HG02623 (cell line): ENCODE data around the gene GABBR1.

ENCODE experiments used
- ATAC-seq: cut with Tn5 transposase; IDR thresholded peaks from one replicate; pipeline ENCODE4 v1.9.1; 2021; ENCODE audit warnings: moderate library complexity; ENCODE audit not compliant: unreplicated experiment

The GABBR1 gene

DNA sequence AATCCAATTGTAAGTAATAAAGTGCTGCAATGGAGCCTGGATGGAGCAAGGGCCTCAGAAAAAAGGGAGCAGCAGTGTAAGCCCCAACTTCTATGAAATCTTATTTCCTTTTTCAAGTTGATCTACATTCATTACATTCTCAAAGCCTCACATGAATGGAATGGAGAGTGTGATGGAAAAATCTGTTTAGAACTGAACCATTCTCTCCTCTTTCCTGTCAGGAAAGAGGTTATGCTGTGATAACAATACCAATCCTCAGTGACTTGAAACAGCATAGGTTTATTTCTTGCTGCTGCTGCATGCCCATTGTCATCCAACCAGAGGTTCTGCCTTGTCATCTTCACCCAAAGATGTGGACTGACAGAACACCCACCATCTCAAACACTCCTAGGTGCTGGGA lies 56.9 kb downstream of the GABBR1 start:
- ATAC-seq = no peak

DNA sequence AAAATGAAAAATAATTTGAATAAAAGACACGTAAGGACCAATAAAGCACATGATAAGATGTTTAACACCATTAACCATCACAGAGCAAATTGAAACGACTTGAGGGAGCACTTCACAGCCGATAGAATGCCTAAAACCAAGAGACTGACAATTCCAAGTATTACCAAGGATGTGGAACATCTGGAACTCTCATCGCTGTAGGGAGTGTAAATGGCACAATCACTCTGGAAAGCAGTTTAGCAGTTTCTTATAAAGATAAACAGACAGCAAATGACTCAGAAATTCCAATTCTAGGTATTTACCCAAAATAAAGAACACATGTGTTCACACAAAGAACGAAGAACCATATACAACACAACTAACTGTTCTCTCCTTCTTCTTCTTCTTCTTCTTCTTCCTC lies 65.0 kb downstream of the GABBR1 start:
- no peak for ATAC-seq

DNA sequence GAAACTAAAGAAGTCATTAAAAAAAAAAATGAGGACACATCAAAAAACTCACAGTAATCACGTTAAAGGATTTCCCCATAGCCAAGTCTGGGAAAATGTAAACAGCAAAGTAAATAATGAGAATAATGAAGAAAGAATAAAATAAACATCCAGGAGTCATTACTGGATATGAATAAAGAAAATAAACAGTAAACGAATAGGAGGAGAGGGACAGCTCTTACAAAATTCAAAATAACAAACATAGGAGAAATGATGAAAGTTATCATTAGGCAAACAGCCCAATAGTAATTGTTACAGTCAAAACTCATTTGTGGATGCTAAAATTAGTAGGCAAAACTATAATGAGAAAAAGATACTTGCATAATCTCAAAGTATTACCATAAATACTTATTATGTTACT lies 65.4 kb downstream of the GABBR1 start:
- ATAC-seq = no peak

DNA sequence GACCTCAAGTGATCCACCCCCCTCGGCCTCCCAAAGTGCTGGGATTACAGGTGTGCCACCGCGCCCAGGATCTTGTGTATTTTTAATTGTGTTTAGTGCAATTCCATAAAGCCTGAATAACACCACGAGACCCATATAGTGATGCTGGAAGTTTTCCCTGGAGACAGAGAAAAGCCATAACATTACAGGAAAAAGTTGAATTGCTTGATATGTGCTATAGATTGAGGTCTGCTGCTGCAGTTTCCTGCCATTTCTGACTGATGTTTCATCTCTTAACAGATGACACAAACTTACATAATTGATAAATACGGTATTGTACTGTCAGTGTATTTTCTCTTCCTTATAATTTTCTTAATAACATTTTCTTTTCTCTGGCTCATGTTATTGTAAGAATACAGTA lies 66.1 kb downstream of the GABBR1 start:
- no peak for ATAC-seq

DNA sequence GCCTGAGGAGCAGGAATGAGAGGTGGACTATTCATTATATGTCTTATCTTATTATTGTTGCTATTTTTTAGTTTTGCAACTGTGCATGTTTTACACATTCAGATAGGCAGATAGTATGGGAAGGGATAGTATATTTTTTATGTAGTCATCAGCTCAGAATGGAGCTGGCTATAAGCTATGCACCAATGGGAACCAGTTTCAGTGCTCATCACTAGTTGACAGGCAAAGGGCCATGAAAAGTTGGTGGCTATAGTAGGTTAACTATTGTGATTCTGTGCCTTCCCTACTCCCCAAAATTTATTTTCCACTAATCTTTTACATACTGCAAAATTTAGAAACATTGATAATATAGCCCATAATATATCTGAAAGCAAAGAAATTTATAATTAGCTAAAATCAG lies 68.1 kb downstream of the GABBR1 start:
- ATAC-seq = no peak

DNA sequence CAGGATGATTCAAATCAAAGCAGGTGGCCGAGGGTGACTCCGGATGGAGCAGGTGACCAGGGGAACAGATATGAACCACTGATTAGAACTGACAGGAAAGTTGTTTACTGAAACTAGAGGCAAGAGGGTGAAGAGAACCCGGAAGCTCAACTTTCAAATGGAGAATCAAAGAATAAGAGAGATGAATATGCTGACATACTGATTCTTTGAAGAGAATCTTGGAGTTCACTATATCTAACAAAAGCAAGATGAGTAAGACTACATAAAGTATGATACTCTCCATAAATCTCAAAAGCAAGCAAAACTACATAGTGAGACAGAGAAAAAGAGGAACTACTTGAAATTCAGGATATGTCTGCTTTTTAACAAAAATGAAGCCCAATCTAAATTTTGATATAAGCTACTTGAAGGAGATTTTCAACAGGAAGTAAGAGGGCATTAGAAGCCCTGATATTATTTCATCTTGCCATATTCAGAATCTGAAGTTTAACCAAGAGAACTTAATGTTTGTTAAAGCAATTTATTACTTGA lies 69.5 kb downstream of the GABBR1 start:
- ATAC-seq = no peak

DNA sequence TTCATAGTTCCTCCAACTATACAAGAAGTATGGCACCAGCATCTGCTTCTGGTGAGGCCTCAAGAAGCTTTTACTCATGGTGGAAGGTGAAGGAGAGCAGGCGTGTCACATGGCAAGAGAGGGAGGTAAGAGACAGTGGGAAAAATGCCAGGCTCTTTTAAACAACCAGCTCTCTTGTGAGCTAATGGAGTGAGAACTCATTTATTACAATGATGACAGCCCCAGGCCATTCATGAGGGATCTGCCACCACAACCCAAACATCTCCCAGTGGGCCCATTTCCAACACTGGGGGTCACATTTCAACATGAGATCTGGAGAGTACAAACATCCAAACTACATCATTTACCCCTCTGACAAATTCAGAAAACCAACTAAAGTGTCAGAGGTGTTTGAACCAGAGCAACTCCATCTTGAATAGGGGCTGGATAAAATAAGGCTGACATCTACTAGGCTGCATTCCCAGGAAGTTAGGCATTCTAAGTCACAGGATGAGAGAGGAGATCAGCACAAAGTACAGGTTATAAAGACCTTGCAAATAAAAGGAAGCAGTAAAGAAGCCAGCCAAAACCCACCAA lies 71.3 kb downstream of the GABBR1 start:
- no peak for ATAC-seq

DNA sequence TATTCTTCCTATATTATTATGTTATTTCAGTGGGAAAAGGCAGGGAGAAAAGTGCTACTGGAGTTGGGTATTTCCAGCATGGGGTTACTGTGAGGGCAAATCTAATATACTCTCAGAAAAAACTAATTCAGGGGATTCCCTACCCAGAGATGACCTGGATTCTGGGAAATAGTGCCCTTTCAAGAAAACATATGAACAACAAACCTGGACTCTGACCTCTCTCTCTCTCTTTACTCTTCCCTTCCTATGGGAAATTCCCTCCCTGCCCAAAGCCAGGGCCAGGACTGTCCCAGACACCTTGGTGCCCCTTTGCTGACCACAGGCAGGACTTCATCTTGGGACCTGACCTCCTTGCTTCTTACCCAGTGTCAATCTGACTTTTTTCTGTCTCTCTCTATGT lies 71.9 kb downstream of the GABBR1 start:
- ATAC-seq = no peak

DNA sequence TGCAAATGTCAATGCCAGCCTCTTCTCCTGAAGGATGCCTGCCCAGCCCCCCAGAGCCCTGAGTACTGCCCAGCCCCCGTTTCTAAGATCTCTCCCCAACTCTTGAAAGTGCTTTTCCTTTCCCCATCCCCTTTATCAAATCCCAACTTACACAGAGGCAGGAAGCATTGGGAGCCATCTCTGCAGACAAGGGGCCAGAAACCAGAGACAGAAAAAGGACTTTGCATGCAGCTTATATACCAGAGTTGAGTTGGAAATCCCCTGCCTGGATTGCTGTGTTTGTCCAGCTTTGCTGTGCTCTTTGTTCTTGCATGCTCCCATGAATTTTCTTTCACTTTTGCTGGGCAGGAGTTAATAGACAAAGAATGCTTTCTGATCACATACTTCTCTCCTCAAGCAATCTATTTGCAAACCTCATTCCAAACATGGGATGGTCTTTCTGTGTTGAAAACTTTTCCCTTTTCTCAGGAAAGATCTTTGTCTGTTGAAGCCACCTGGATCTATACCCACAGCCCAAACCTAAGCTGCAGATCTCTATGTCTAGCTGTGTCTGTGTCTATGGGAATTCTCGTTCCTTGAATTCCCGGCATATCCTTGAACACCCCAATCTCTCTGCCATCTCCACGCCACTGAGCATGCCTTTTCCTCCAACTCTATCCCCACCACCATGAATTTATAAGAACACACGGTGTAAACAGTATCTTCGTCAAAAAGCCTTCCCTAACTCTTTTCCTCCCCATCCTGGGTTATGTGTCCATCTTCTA lies 73.3 kb downstream of the GABBR1 start, which contains the start of gene UBD:
UBD (minus strand) TSS at position 209 of the 764 bp plus-strand sequence; CDS start at position 178, 31 bp downstream.
- no peak for ATAC-seq

DNA sequence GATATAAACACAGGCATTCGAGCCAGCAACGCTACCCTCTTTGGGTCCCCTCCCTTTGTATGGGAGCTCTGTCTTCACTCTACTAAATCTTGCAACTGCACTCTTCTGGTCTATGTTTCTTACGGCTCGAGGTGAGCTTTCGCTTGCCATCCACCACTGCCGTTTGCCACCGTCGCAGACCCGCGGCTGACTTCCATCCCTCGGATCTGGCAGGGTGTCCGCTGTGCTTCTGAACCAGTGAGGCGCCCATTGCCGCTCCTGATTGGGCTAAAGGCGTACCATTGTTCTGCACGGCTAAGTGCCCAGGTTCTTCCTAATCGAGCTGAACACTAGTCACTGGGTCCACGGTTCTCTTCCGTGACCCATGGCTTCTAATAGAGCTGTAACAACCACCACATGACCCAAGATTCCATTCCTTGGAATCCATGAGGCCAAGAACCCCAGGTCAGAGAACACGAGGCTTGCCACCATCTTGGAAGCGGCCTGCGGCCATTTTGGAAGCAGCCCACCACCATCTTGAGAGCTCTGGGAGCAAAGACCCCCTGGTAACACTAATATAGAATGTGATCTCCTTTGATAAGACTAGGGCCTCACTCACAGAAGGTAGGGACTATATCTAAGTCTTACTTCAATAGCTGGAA lies 74.4 kb downstream of the GABBR1 start:
- ATAC-seq = no peak

DNA sequence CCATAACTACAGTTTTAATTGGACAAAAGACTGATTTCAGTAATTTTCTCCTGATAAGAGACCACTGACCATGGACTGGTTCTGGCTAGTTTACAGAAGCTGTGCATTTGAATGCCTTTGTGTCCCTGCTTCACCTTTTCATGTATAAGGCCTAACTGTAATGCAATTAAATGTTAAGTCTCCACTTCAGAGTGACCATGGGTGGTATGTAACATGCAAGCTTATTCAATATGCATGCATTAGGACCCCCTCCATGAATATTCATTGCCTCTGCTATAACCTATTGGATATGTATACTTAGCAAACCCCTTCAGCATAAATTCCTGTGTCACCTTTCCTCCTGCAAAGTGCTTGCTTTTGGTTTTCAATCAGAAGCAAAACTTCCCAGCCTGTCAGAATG lies 75.7 kb downstream of the GABBR1 start:
- ATAC-seq = no peak

DNA sequence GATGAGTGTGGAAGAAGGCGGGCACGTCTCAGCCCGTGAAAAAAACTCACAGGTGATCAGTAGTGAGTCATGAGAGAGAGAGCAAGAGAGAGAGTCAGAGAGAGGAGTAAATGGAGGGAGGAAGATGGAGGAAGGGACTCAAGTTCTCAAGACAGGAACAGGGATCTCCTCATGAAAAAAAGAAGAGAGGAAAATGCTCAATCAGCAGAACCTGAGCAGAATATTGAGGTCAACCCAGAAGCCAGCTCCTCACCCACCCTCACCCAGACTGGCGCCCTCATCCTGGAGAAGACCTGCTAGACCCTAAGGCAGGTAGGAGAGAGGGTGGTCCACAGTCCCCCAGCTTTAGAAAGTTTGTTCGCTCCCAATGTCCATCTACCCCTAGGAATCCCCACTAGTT lies 78.2 kb downstream of the GABBR1 start:
- no peak for ATAC-seq

DNA sequence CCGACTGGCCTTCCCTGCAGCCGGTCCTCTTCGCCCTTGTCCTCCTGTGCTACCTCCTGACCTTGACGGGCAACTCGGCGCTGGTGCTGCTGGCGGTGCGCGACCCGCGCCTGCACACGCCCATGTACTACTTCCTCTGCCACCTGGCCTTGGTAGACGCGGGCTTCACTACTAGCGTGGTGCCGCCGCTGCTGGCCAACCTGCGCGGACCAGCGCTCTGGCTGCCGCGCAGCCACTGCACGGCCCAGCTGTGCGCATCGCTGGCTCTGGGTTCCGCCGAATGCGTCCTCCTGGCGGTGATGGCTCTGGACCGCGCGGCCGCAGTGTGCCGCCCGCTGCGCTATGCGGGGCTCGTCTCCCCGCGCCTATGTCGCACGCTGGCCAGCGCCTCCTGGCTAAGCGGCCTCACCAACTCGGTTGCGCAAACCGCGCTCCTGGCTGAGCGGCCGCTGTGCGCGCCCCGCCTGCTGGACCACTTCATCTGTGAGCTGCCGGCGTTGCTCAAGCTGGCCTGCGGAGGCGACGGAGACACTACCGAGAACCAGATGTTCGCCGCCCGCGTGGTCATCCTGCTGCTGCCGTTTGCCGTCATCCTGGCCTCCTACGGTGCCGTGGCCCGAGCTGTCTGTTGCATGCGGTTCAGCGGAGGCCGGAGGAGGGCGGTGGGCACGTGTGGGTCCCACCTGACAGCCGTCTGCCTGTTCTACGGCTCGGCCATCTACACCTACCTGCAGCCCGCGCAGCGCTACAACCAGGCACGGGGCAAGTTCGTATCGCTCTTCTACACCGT lies 79.5 kb downstream of the GABBR1 start:
- ATAC-seq = no peak

DNA sequence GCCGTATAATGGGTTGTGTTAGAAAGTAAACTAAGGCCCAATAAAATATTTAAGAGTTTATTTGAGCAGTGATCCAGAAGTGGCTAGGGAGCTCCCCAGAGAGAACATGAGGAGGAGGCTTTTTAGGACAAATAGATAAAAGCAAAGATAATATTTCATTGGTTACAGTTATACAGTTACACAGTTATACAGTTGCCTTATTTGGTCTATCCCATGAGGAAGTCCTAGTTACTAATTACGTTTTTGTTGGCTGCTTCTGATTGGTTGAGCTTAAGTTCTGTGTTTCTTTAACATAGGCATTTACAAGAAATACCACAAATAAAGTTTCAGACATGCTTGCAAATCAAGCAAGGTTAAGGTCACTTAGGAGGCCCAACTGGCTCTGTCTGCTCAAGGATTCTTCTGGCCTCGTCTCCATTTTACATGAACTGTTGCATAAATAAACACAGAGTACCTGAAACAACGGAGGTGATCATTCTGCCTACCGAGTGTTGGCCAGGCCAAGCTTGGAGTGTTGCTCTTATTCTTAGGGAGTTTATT lies 80.4 kb downstream of the GABBR1 start:
- peak; percentile 79 for ATAC-seq

DNA sequence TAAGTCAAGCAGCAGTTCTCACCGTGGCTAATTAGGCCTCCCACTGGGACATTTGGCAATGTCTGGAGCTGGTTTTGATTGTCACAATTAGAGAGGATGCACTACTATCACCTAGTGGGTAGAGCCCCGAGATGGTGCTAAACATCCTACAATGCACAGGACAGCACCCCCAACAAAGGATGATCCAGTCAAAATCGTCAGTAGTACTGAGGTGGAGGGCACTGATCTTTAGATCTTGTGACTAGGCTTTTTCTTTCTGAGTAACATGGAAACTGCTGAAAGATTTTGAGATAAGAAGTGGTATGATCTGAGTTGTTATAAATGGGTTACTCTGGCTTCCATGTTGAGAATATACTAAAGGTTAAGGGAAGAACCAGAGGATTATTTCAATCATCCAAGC lies 85.4 kb downstream of the GABBR1 start:
- ATAC-seq = no peak

DNA sequence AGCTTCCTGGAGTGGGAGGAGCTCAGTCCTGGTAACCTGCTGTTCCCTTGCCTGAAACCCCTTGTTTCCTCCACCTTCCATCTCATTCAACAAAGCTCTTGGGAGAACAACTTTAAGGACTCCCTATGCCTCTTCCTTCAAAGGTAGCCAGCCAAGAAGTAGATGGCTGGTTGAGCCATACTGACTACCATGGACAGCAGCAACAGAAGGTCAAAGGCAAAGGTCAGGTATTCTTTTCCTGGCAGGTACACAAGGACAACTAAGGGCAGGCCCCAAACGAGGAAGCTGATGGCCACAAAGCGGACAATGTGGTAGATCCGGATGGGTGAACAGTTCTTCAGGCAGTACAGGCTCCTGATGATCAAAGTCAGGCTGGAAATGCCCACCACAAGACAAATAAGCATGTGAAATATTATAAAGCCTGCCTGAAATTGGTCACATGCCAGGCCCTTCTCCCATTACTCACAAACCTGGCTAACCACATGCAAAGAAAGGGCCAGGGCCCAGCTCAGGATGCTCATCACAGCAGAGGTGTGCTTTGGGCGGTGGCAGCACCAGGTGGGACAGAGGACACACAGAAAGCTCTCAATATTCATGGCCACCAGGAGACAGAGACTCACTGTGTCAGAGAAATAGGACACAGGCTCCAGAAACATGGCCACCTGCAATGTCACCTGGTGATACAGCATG lies 95.1 kb downstream of the GABBR1 start:
- ATAC-seq = no peak

DNA sequence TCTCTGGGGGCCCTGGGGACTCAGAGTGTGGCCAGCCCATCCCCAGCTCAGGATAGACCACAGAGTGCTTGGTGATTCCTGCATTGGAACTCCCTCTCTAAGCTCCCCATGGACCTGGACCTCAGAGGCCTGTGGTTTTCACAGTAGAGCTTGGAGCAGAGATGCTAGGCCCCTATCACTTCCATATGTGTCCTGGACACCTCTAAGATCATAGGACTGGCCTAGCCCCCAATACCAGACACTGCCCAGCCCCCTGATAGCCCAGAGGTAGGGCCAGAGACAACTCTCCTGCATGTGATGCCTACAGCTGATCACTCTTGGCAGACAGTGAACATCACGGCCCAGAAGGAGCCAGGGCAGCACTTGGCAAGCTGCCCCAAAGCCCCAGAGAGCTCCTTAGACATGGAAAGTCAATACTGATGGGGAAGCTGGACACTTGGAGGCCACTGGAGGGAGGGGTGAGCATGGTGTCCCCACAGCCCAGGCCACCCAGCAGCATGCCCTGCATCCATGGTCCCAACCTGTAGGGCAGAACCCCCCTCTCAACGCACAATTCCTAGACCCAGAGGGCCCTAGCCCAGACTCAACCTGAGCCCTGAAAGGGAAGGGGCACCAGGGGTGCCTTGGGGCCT lies 100.5 kb downstream of the GABBR1 start:
- no peak for ATAC-seq

DNA sequence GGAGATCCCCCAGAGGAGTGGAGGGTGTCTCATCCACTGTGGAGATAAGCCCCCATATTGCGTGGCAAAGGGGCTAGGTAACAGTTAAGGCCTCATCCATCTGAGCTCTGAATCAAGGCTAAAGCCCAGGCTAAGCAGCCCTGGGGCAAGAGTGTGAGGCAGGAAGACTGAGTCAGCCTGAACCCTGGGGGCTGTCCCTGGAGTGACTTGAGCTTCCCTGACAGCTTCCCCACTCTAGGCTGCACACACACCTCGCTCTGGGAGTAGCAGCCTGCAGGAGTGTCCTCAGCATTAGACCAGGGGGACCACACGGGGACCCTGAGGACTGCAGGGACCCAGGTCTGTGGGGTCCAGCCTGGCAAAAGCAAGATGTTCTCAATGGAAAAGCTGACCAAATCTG lies 101.3 kb downstream of the GABBR1 start:
- ATAC-seq = no peak

DNA sequence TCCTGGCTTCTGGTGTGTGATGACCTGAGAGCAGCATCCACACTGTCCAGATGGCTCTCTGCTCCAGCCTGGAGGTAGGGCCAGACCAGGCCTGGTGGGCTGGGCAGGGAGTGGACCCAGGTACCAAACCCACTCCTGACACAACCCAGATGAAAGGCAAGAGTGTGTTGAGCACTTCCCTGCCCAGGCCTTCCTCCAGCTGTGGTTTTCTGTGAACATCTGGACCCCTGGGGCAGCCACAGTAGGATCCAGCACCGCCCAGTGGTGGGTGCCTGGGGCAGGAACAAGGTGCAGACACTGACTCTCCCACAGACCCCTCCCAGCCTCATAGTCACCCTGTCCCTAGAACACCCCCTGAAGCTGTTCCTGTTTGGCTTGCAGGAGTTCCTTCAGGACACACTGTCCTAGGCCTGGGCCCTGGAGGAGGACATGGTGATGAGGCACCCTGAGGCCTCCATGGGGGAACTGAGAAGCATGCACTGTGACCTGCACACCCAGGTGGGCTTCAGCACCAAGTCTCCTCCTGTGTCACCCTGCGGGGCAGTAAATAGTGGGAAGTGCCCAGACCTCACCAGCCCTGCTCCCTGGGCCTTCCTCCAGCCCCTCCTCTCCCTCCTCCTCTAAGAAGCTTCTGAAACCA lies 102.2 kb downstream of the GABBR1 start:
- no peak for ATAC-seq
